HG02642 (cell line): ENCODE data around the gene BMP6.

Experiments
- ATAC-seq: cut with Tn5 transposase; IDR thresholded peaks from one replicate; pipeline ENCODE4 v1.9.1; 2021; ENCODE audit warnings: mild to moderate bottlenecking; ENCODE audit not compliant: unreplicated experiment, poor library complexity

The BMP6 gene

GRCh38 chr6:7742223-7742785, 16.4 kb downstream of the BMP6 start:
- no peak for ATAC-seq

- ATAC-seq: no peak
These were observed 20.0 kb downstream of the BMP6 start for GRCh38 chr6:7745942-7746341.

GRCh38 chr6:7747016-7747415, 21.1 kb downstream of the BMP6 start:
- no peak for ATAC-seq

DNA sequence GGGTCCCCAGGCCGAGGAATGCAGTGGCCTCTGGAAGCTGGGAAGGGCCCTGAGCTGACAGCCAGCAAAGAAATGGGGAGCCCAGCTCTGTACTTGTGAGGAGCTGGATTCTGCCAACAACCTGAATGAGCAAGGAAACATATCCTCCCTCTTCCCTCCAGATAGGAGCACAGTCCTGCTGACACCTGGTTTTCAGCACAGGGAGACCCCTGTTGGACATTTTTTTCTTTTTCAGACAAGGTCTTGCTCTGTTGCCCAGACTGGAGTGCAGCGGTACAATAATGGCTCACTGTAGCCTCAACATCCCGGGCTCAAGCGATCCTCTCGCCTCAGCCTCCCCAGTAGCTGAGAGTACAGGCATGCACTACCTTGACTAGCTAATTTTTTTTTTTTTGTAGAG, 21.5 kb downstream of the BMP6 start:
- ATAC-seq: no peak

- ATAC-seq: no peak
These were observed 22.1 kb downstream of the BMP6 start for GRCh38 chr6:7747901-7748504.

DNA sequence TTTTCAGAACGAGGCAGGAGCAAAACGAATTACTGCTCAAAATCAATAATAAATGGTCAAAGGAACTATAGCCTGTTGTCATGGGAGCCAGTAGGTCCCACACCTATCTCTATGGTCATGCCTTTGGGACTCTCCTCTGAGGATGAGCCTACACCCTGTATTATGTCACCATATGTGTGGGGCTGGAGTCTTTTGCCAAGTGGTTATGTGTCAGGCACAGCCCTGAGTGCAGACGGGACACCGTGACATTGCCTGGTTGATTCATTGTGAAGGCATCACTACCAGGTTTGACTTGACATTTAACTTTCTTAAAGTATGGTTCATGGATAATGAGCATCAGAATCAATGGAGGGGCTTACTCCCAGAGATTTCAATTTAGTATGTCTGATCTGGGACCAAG, 23.6 kb downstream of the BMP6 start:
- no peak for ATAC-seq

DNA sequence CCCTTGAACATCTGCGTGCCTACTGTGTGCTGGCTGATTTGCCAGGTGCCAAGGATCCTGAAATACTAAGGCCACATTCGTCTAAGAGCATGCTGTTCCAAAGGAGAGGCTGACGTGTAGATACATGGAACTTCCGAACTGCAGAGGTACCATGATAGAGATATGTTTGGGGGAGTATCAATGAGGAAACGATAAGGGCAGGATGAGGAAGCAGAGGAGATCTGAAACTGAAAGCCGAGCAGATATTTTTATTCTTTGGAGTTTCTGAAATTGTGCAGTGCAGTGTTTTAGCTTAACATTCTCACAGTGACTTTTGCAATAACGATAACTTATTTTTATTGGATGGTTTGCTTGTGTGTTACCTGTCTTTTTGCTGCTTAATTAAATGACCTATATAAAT, 24.3 kb downstream of the BMP6 start:
- ATAC-seq: no peak

GRCh38 chr6:7758456-7758855, 32.6 kb downstream of the BMP6 start:
- ATAC-seq: no peak

DNA sequence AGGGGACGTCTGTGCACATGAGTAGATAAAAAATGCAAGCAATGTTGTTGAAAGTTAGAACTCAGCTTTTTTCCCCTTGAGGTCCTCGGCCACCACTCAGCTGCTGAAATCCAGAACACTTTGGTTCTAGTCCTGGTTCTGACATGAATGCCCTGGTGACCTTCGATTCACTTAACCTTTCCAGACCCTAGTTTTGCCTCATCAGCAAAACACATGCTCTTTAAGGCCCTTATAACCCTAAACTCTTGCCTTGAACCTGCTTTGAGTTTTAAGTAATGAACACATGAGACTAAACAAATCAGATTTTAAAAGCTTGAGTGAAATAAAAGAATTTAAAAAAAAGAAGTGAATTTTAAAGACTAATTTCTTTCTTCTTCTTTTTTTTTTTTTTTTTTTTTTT, 33.4 kb downstream of the BMP6 start:
- no peak for ATAC-seq

DNA sequence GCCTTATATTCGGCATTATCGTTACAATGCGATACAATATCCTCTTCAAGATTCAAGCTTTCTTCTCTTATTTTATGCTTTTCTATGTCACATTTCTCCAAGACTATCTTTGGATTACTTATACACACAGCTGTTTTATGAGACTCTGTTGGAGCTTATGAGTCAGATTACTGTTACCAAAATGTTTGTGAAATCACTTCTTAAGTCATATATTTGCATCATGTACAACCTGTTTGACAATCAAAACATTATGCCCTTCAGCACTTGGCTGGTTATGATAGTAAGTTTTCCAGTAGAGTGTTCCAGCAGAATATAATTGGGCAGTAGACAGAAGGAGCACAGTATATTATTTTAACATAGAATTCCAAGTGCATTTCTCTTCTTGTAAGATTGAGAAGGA, 35.2 kb downstream of the BMP6 start:
- no peak for ATAC-seq

DNA sequence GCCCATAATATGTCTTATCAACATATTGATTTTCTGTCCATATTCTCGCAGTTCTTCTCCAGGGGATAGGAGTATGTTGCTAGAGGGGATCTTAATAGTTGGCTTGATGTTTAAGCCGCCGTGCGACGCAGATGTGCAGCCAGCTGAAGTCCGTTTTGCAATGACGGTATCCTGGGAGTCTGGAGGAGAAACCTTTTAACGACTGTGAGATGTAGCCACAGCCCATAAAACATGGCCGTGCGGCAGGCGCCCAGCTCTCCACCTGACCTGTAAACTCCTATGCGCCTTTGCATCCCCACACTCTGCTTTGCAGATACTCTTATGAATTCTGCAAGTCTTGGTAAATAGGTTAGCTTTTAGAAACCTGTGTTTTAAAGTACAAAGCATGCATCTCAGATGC, 36.9 kb downstream of the BMP6 start:
- no peak for ATAC-seq

DNA sequence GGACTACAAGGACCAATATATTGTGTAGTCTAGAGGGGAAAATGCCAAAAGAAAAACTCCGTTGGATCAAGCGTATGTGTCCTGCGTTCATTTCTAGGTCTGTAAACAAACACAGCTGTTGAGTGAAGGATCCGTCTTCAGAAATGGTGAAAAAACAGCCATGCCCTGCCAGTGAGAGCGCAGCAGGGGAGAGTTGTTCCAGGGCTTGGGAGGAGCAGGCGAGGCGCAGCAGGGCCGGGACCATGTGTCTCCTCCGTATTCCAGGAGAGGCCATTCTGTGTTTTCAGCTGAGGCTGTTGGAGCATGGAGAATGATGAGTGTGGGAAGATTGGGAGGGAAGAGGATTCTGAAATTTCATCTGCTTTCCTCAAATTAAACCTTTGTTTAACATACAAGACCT, 38.0 kb downstream of the BMP6 start:
- ATAC-seq: no peak

DNA sequence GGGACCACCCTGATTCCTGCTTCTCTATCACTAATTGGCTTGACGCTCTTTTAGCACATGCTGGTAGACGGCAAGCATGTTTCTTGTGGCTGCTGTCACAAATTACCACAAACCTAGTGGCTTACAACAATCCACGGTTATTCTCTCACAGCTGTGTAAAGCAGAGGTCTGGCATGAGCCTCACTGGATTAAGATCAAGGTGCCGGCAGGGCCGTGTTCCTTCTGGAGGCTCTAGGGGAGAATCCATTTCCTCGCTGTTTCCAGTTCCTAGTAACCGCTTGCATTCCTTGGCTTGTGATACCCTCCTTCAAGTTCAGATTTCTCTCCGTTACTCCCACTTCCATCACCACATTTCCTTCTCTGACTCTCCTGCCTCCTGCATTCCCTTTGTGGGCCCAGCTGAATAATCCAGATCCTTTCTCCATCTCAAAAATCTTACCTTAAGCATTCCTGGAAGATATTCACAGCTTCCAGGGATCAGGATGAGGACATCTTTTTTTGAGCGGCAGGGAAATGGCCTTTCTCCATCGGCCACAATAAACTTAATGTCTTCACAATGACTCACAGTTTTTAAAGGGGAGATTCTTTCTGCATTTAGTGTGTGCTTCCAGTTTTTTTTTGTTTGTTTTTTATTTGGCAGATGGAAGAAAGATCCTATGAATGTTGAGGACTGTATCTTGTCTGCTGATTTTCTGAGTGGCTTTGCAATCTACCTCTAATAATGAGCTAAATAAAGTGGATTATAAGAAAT, 39.9 kb downstream of the BMP6 start:
- ATAC-seq: no peak

DNA sequence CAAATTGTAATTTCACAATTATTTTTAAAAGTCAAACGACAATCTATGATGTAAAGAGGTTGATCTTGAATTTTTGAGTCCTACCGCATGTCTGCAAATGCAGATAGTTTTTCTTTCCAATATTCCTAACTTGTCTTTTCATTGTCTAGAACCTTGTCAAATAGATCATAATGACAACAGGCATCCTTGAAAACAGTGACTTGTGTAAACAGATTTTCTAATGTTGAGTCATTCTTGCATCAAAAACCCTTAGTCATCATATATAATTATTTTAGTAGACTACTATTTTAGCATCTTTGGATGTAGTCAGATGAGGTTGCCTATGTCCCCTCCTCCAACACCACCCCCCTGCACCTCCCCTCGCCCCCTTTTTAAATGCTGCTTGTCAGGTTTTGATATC, 43.8 kb downstream of the BMP6 start:
- no peak for ATAC-seq

GRCh38 chr6:7770111-7770510, 44.2 kb downstream of the BMP6 start:
- no peak for ATAC-seq

DNA sequence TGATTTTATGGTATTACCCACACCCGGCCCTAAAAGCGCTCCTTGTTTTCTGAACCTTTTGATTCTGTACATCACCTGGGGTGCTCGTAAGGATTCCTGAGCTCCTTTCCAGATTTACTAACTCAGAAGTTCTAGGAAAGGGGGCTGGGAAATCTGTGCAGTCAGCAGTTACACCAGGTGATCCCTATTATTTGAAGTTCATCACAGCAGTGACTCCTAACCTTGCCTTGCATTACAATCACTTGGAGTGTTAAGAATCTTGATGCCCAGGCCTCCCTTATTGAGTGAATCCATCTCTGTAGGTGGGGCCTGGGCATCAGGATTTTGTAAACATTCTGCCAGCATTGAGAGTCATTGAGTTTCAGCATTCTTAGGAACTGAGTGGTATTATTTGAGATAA, 44.7 kb downstream of the BMP6 start:
- no peak for ATAC-seq

DNA sequence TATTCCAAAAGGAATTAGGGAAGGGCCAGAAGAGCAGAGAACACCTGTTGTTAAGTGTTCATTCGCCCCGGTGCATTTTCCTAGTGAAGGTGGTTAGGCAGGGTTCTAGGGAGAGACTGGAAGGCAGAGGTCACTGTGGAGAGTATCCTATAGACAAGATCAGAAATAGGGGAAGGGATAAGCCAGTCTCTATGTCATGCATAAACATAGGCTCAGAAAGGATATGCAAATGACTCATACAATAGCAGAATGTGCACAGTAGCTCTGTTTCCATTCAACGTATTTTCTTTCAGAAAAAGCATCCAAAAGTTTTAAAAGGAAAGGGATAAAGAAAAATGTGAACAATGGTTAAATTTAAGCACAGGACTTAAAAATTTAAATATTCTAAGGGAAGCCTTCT, 47.4 kb downstream of the BMP6 start:
- no peak for ATAC-seq

- no peak for ATAC-seq
These were observed 48.0 kb downstream of the BMP6 start for GRCh38 chr6:7773914-7774313.

DNA sequence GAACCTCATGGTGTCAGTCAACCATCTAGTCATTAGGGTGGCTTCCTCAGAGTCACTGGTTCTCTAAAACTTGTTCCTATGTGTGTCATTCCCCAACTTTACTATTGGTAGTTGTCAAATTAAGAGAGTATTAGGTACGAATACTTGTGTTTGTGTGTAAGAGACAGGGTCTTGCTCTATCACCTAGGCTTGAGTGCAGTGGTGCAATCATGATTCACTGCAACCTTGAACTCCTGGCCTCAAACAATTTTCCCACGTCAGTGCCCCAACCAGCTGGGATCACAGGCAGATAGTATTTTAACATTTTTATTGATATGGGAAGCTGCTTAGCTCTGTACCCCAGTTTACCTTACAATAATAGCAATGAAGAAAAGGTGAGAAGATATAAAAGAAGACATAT, 50.6 kb downstream of the BMP6 start:
- ATAC-seq: no peak

- ATAC-seq: no peak
These were observed 51.2 kb downstream of the BMP6 start for GRCh38 chr6:7777074-7777473.

GRCh38 chr6:7781240-7781639, 55.3 kb downstream of the BMP6 start:
- no peak for ATAC-seq

GRCh38 chr6:7784248-7784647, 58.3 kb downstream of the BMP6 start:
- no peak for ATAC-seq
